Activated CD4-positive, alpha-beta T cell treated with anti-CD3 and anti-CD28 coated beads, Interleukin-2, amount 50 U/mL, for 16 hours (primary cell): ENCODE results near the gene CASKIN2.

ENCODE experiments used
- DNase-seq: peaks from one replicate; pipeline ENCODE4 v3.0.0-alpha.2; 2020

The CASKIN2 gene

DNA sequence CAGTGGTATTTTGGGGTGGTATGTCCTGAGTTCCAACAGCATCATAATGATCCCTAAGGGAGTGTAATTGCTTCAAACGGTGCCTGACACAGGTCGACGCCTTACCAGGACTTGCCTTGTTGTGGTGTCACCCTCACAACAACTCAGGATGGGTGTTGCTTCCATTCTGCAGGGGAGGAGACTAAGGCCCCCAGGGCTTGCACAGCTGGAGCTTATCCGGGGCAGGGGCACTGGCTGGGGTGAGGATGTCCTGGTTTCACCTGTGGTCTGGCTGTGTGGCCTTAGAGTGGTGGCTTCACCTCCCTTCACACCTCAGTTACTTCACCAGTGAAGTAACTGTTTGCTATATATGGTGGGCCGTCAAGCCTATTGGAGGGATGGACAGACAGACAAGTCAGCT is 33.5 kb upstream of the CASKIN2 start:
- DNase-seq: no peak

DNA sequence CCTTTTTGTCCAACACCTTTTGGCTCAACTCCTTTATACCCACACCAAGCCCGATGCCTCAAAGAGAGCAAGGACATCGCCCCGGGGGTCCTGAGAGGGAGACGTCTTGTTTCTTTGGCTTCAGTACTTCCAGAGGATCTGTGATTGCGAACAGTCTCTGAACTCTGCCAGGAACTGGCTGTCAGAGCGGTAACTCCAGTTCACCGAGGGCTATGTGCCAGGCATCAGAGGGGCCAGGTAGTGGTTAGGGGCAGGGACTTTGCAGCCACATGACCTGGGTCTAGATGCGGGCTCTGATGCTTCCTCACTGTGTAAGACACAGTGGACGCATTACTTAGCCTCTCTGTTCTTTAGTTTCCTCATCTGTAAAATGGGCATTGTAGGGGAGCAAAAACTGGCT is 31.8 kb upstream of the CASKIN2 start:
- no peak for DNase-seq

DNA sequence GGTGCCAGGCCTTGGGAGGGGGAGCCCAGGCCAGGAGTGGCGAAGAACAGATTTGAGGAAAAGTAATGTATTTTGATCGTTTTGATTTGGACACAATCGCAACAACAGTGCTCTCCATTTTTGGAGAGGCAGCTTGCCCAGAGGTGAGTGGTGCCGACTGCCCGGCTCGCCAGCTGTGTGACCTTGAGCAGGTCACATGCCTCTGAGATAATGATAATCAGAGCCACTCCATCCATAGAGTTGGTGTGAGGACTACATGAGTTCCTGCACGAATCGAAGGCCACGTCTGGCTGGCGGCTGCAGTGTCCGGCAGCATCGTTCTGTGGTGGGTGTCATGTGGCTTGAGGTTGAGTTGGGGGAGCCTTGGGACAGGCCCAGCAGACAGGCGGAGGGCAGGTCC is 30.8 kb upstream of the CASKIN2 start:
- no peak for DNase-seq

DNA sequence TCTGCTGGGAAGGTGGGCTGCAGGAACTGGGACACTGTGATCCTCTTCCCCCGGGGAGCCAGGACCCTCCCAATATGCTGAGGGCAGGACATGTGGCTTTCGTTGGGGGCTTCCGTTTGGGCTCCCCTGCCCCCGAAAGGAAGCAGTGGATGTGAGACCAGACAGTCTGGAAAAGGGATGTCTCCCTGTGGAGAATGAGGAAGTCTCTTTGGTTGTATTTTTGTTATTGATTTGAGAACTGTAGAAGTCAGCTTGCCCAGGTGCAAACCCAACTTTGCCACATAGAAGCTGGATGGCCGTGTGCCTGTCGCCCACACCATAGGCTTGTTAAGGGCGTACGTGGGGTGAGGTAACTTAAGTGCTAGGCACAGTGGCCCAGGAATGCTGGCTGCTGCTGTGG is 28.9 kb upstream of the CASKIN2 start:
- DNase-seq: no peak

DNA sequence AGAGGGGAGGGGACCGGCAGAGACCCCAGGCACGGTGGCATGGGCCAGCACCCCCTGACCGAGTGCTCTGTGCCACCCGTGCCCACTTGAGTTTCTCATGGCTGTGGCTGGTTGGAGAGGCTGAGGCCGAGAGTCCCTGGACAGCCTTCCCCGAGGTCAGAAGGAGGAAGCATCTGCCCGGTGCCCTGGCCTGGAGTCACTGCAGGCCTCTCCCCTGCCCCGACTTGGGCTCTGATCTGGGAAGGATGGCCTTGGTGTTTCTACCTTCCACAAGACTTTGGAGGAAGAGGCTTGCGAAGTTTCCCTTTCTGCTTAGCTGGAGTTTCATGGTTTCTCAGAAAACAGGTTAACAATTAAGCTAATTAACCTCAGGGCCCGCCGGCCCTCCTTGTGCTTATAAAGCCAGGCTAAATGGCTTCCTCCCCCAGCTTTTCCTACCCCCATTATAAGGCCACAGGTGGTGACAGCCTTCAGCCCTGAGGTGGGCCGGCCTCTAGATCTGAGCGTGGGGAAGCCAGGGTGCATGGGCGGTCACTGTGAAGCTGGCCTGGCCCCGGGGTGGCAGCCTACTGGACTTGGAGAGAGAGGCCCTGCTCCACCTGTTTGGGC is 27.5 kb upstream of the CASKIN2 start:
- DNase-seq: no peak

DNA sequence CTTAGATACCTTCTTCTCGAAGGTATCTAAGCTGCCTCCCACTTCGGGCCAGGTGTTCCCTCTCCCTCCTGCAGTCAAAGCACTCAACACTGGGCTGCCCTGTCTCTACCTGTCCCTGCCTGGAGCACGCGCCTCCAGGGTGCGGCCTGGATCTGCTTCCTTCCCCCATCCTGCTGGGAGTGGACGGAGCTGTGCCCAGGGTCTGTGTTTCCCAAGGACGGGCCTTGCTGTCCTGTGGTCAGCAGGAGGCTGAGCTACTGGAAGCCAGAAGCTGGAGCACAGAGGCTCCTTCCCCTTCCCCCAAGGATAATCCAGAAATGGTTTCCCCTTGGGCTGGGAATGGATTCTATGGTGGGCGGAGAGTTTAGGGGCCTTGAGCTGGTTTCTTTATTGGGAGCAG is 26.9 kb upstream of the CASKIN2 start:
- no peak for DNase-seq

DNA sequence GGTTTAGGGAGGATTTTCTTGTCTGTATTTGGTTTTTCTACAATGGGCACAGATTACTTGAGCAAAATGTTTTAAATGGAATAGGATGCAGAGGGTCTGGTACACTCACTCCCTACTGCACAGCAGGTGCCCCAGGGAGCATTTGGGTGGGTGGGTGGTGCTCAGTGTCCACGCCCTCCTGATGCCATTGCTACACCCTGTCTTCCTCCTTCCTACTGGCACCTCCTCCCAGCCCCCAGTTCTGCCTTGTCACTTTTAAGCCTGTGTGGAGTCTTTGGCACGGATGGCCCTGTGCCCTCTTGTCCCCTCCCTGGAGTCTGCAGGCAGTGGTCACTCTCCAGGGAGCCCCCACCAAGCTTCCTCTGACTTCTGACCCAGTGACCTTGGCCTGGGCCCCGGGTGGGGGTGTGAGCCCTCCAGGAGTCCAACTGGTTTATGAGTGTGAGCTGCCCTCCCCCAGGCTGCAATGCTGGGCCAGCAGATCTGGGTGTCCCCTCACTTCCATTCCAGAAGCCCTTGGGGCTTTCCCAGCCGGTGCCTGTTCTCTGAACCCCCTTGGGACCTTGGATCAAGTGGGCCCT is 25.7 kb upstream of the CASKIN2 start:
- no peak for DNase-seq

DNA sequence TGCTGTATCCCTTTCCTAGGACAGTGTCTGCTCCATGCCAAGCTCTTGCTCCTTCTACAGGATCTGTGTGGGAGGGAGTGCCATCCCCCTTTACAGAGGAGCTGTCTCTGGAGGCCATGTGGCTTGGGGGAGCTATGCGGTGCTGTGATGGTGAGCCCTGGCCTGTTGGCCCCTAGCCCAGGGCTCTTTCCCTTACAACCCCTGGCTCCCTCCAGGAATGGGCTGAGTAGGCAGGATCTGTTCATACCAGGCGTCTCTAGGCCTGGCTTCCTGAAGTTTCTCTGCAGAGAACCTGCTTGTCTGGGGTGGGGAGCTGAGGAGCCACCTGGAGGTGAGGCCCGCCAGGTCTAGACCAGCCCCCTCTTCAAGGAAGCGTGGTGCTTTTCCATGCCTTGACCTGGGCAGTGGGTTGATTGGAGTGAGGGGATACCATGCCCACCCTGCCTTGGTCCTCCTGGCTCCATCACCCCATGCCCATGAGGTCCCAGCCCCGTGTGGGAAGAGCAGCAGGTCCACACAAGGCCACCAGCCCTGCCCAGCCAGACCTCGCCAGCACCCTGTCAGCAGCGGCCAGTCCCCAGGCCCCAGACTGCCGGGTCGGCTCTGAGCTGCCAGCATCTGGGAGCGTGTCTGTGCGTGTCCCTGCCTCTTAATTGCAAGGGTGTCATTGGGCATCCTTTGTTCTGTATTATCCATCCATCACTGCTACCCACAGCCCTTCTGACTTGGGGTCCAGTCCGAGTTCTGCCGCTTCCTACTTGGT is 24.8 kb upstream of the CASKIN2 start:
- no peak for DNase-seq

DNA sequence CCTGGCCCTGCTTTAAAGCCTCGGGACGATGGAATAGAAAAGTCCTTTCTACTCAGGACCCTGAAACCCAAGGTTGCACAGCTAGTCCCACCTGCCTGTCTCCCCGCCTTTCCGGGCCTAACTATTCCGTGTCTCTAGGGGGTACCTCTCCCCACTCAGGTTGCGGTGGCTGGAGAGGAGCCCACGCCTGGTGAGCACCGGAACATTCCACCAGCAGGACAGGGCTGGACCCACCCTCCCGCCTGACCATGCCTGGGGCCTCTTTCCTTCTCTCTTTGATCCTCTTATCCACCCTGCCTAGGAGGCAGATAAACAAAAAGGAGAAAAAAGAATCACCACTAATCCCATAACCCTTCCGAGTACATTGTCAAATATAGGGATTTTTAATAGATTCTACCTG is 21.0 kb upstream of the CASKIN2 start:
- DNase-seq: no peak

DNA sequence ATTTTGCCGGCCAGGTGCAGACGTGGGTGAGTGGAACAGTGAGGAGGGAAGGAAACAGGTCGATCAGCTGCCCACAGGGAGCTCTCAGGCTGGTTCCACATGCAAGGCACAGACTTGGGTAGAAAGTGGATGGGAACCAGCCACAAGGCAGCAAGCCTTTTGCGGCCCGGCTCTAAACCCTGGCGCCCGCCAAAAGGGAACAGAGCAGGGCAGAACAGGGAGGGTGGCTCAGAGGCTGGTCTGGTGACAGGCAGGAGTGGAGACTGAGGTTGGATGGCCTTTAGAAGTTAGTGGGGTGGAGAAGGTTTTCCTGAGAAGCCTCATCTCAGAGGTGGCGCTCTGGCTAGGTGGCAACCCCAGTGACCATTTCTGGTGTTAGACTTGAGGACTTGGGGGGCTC is 20.5 kb upstream of the CASKIN2 start:
- no peak for DNase-seq

DNA sequence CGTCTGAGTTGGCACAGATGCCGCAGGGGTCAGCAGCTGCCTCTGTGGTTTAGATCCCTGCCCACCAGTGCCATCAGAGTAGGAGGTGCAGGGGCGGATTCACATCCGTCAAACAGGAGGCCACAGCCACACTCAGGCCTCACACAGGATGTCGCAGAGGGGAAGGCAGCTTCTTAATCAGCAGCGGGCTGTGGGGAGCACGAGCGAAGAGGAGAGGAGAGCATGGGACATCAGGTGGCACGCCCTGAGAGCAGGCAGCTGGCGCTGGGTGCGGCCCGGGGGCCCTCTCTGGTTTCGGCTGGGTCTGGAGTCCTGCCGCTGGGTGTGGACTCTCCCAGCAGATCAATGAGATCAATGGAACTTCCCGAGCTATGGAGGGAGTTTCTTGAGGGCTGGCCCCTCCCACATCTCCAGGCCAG is 19.8 kb upstream of the CASKIN2 start:
- peak; percentile 85 for DNase-seq

DNA sequence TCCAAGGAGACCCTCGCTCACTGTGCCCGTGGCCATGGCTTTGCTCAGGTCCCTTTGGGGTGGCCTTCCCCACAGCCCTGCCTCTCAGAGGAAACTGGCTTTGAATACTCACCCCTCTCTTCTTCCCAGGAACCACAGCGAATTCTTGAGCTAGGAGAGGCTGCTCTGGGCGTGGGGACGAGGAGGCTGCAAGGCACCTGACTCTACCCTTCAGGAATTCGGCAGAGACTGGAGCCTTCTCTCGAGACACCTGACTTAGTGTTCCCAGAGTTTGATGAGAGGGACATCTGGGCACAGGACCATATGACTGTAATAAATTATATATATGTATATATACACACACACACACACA is 16.4 kb upstream of the CASKIN2 start:
- no peak for DNase-seq

DNA sequence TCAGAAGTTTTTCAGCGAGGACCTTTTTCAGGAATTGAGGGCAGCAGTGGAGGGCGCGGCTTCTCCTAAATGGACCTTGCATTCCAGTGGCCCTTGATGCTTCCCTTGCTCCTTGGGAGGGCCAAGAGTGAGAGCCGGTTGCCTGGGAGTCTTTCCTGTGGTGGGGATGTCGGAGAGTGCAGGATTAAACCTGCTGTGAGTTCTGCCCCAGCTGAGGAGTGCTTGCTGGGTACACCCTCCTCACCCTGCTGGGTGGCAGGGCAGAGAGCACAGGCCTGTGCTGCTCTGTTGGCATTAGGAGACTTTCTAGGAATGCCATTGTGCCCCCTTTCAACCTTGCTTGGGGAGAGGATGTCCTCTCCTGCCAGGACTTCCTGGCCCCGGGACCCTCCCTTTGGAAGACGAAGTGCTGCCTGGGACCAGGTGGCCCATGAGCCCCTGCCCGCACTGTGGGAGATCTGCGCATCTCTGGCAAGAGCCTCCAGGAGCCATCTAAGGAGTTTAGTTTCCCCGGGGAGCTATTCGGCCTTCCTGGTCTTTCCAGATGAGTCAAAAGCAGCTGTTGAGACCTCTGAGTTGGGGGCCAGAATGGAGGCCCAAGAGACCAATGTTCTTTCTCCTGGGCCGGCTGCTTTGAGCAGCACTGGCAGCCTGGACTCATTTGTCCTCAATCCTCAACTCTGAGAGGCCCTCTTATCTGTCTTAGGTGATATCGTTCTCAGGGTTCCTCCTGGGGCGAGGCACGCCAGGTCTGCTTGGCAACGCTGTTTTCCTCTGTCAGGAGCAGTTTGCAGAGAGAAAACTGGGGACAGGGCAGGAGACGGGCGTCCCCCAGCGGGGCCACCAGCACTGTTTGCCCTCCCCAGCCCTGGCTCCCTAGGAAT is 15.7 kb upstream of the CASKIN2 start:
- no peak for DNase-seq

DNA sequence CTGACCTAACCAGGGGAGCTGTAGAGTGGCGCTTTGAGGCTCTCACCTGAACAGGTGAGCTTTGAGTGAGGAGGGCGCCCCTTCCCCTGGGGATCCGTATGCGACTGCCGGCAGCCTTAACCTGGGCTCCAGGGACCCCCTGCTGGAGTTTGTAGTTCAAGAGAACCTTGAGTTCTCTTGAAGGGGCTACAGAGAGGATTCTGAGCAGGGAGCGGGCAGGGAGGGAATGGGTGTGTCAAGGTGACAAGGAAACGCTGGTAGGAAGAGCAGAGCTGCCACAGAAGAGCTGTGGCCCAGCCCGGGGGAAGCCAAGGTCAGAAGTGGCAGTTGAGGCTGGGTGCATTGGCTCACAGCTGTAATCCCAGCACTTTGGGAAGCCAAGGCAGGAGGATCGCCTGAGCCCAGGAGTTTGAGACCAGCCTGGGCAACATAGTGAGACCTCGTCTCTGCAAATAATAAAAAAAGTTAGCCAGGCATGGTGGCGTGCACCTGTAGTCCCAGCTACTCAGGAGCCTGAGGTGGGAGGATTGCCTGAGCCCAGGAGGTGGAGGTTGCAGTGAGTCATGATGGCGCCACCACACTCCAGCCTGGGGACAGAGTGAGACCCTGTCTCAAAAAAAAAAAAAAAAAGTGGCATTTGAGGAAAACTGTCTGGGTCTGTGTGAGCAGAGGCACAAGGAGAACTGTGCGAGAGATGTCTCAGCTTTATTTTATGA is 11.4 kb upstream of the CASKIN2 start:
- DNase-seq: no peak

DNA sequence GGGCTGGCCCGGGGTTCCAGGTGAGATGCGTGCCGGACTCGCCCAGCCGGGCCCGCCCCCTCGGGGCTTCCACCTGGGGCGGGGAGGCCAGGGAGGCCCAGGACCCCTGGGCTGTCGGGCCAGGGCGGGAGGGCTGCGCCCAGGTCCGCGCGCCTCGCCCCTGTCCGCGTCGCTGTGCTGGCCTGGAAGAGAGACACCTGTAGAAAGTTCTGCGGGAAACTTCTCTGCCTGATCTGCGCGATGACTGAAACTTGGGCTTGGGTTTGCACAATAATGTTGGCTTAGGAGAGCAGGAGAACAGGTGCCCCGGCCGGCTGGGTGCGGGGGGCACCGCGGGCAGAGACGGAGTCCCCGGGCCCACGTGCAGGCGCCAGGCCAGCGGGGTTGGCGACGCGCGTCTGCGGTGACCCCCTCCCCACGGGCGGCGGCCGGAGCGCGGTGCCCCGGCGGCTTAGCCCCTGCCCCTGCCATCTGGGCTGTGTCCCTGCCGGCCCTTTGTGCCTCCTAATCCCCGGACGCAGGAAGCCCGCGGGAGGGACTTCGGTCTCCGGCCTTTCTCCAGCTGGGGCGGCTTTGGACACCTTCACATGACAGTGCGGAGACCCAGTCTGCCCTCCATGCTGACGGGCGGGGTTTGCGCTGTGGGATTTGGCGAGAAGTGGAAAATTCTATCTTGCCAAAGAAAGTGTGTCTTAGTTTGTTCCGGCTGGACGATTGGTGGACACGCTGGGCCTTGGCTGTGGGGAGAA is 10.6 kb upstream of the CASKIN2 start:
- no peak for DNase-seq

DNA sequence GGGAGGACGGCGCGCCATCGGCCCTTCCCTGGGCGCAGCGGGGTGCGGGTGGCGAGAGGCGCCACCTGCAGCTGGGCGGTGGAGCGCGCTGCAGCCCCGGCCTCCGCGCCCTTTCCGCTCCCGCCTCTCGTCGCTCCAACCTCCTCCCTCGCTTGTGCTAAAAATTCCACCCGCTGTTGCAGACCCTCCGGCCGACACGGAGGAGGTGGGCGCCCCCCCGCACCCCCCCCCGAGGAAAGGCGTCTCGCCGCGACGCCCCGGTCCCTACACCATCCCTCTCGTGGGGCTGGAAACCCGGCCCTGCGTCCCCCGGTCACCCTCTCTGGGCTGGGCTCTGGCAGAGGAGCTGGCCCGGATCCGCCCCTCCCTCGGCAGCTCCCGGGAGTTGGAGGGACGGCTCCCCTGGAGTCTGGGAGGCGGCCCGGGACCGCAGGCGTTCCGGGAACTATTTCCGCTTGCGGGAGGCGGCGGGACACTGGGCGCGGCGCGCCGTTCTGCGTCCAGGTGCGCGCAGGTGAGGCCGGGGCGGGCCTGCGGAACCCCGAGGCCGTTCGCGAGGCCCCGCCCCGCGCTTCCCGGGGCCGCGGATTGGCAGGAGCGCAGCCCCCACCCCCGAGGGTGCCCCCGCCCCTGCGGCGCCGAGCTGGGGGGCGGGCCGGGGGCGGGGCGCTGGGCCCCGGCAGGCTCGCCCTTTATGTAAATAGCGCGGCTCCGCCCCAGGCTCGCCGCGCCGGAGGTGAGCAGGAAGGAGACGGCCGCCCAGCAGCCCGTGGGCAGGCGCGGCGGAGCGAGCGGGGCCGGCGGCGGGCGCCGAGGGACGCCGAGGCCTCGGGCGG is 9.9 kb upstream of the CASKIN2 start, which contains the start of gene LLGL2:
Gene LLGL2 (plus strand): TSS at position 728 of the 836 bp plus-strand sequence. CDS start 17,730 bp downstream, outside the sequence.
- DNase-seq: peak; percentile 76

DNA sequence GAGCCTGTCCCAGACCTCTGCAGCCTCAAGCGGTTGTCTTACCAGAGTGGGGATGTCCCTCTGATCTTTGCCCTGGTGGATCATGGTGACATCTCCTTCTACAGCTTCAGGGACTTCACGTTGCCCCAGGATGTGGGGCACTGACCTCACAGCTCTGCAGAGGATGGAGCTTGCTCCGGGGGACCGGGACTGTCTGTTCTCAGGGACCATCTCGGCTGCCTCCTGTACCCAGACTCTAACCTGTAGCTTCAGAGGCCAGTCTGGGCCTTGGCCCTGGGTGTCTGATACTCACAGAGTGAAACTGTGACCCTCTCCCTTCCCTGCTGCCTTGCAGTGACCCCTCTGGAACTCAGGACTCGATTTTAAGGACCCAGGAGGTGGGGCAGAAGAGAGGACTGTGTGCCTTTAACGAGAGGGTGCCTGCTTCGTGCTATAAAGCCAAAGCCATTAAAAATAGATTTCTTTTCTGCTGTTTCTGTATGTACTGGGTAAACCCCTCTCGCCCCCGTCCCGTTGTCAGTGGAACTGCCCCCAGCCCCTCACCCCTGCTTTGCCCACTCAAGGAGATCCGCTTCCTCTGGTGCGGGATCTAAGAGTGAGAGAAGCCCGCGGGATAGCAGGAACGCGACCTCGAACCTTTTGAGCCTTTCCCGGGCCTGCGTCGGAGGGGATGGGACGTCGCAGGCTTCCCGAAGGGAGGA is 9.1 kb upstream of the CASKIN2 start:
- no peak for DNase-seq

DNA sequence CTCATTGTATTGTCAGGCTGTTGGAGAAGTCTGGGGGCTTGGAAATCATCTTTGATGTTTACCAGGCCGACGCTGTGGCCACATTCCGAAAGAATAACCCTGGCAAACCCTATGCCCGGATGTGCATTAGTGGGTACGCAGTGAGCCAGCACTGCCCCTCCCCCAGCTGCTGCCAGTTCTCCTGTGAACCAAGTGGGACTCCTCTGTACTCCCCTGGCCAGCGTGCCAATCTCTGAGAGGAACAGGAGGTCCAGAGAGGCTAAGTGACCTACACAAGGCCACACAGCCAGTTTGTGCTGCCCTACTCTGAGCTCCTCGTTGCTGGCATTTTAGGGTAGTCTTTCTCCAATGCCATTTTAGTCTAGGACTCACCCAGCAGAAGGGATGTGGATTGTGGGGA is 8.3 kb upstream of the CASKIN2 start:
- no peak for DNase-seq

DNA sequence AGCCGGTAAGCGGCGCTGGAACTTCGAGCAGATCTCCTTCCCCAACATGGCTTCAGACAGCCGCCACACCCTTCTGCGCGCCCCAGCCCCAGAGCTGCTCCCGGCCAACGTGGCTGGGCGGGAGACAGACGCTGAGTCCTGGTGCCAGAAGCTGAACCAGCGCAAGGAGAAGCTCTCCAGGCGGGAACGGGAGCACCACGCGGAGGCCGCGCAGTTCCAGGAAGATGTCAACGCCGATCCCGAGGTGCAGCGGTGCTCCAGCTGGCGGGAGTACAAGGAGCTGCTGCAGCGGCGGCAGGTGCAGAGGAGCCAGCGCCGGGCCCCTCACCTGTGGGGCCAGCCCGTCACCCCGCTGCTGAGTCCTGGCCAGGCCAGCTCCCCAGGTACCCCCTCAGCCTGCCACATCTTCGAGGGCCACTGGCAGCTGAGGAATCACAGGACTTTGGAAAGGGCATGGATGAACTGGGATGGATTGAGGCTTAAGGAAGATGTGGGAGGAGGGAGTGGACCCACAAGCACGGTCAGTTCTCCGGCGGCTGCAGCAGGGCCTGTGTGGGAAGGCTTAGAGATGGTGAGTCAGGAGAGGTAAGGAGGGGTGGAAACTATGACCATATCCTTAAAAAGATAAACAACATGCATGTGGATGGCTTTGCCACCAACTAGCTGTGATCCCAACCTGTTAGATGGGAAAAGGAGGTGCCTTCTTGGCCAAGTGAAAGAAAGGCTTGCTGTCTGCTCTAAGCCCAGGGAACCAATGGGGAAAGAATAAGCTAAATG is 6.8 kb upstream of the CASKIN2 start:
- no peak for DNase-seq

DNA sequence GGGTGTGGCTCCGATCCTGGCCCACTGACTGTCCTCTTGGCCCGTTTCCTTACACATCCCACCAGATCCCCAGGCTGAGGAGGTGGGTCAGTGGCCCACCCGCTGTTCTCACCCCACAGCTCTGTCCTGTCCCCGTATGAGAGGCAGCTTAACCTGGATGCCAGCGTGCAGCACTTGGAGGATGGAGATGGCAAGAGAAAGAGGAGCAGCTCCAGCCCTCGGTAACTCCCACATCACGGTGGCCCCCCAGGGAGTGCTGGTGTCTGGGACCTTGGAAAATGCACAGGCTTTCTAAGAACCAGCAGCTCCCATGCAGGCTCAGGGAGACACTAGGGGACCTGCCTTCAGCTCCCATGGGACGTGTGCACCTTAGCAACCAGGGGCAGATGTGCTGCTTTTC is 6.0 kb upstream of the CASKIN2 start:
- no peak for DNase-seq
